GM19351 (cell line): ENCODE results near the gene MARK1.

ENCODE experiments used
- ATAC-seq: cut with Tn5 transposase; IDR thresholded peaks from one replicate; pipeline ENCODE4 v1.9.1; 2021; ENCODE audit warnings: mild to moderate bottlenecking, moderate library complexity; ENCODE audit not compliant: unreplicated experiment

MARK1 gene

GRCh38 chr1:220687809-220688208 is 159.9 kb downstream of the MARK1 start:
- ATAC-seq, result no peak

- ATAC-seq, result no peak
Observed at GRCh38 chr1:220689666-220690065, 161.7 kb downstream of the MARK1 start.

GRCh38 chr1:220690140-220691052 is 162.5 kb downstream of the MARK1 start, which contains the start of gene C1orf115:
Gene C1orf115 (plus strand): TSS chr1:220690363. CDS start chr1:220690403, 40 bp downstream.
- peak; percentile 93 for ATAC-seq

- no peak for ATAC-seq
Observed at GRCh38 chr1:220691053-220691684, 163.2 kb downstream of the MARK1 start.

GRCh38 chr1:220692436-220693228 is 164.7 kb downstream of the MARK1 start:
- no peak for ATAC-seq

- ATAC-seq, result no peak
Observed at GRCh38 chr1:220694866-220695382, 167.0 kb downstream of the MARK1 start.

- no peak for ATAC-seq
Observed at GRCh38 chr1:220695426-220695825, 167.5 kb downstream of the MARK1 start.

GRCh38 chr1:220696226-220696862 is 168.4 kb downstream of the MARK1 start:
- ATAC-seq, result no peak

- ATAC-seq, result no peak
Observed at GRCh38 chr1:220696863-220697231, 168.9 kb downstream of the MARK1 start.

- no peak for ATAC-seq
Observed at GRCh38 chr1:220697326-220697725, 169.4 kb downstream of the MARK1 start.

GRCh38 chr1:220698607-220699016 is 170.7 kb downstream of the MARK1 start:
- no peak for ATAC-seq

GRCh38 chr1:220699044-220699443 is 171.1 kb downstream of the MARK1 start:
- no peak for ATAC-seq

- ATAC-seq, result no peak
Observed at GRCh38 chr1:220700556-220701179, 172.7 kb downstream of the MARK1 start.

- ATAC-seq, result peak; percentile 78
Observed at GRCh38 chr1:220701974-220702373, 174.0 kb downstream of the MARK1 start.

GRCh38 chr1:220702733-220703270 is 174.9 kb downstream of the MARK1 start:
- ATAC-seq, result no peak

GRCh38 chr1:220703305-220703704 is 175.4 kb downstream of the MARK1 start:
- ATAC-seq, result no peak

- no peak for ATAC-seq
Observed at GRCh38 chr1:220705782-220706181, 177.8 kb downstream of the MARK1 start.

- ATAC-seq, result no peak
Observed at GRCh38 chr1:220706480-220706879, 178.5 kb downstream of the MARK1 start.

GRCh38 chr1:220707160-220707559 is 179.2 kb downstream of the MARK1 start:
- no peak for ATAC-seq

- no peak for ATAC-seq
Observed at GRCh38 chr1:220708244-220708643, 180.3 kb downstream of the MARK1 start.
